HG03558 (cell line): Measurements from ENCODE around the gene CALML3.

Experiments used
- ATAC-seq: cut with Tn5 transposase; IDR thresholded peaks from one replicate; pipeline ENCODE4 v1.9.1; 2021; ENCODE audit warnings: moderate number of reproducible peaks; ENCODE audit not compliant: unreplicated experiment; ENCODE audit errors: extremely low read depth

The CALML3 gene

GRCh38 chr10:5522913-5523560, 1.7 kb upstream of the CALML3 start:
- ATAC-seq = no peak

- ATAC-seq = no peak
Observed at GRCh38 chr10:5523796-5524574, 776 bp upstream of the CALML3 start.

DNA sequence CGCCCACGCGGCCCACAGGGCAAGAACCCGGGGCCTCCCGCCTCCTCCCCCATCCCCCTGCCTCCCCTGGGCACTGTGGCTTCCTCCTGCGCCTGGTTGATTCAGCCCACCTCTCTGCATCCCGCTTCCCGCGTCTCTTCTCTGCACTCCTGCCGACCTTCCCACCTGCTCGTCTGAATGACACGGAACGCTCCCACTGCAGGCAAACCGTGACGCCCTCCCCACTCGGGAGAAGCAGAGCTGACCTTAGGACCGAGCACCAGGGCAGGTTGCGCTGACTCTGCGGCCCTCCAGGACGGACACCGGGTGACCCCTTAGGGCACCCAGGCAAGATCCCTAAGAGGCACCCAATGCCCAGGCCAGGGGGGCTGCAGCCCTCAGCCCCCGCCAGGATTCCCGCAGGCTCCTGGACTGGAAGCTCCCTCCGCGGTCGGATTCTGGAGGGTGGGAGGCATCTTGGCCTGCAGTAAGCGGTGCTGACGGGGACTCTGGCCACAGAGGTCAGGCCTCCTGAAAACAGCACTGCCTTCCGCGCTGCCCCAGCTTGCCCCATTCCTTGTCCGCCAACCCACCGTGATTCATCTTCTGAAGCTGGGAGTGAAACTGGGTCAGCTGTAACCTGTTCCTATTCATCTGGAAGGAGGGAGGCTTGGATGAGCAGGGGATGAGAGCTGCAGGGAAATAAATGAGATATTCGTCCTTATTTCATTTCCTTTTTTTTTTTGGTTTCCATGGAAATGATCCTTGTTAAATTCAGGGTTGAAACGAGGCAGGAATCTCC, 990 bp downstream of the CALML3 start:
- ATAC-seq = no peak

DNA sequence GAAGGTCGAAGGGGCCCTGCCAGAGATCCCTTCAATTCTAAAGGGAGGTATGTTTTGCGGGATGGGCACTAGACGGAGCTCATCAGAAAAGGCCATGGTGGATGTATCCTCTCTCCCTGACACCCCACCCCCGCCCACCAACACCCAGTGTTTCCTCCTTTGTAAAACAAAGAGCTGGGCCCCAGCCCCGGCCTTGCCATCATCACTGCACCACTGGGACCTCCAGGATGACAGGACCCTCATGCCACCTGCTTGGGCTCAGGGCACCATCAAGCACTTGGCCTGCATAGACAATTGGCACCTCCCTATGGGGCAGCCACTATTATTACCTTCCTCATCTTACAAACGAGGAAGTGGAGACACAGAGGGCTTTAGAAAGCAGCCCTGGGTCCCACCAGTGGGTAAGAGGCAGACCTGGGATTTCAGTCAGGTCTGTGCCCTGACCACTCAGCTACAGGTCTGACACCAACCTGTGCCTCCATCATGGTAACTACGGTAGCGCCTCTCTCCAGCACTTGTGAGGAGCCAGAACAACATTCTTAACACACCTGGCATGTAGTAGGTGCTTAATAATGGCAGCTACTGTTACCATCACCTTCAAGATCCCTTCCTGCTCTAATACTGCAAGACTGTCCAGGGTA, 2.0 kb downstream of the CALML3 start:
- no peak for ATAC-seq

DNA sequence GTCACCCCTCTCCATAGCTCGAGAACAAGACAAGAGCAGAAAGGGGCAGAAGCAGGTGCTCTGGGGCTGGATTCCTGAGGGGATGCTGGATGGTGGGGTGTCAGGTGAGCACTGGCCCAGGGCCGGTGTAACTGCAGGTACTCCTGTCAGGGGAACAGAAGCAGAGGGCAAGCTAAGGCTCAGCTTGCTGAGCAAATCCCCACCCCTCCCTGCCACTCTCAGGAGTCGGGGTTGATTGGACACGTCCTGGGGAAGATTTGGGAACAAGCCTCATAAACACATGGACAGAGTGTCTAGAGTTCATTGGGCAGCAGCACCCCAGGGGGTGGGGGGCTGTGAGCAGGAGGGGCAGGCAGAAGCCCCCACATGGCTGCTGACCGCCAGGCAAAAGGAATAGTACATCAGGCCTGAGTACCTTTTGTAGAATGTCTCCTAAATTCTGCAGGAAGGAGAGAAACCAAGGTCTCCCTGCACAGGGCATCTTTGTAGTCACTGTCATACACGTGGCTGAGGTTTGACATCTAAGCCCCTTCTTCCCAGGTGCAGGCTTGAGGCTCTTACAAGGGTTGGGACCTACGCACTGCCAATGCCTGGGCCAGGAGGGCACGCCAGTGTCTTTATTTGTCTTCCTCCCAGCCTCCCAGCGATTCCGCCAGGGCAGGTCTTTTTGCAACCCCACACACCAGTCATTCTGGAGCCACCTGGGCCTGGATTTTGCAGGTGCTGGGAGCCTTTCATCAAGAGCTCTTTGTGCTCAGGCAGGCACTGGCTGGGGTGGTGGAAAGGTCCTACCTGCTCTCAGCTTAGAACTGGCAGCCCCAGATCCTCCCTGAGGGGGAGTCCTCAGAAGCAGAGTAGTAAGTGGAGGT, 2.8 kb downstream of the CALML3 start:
- no peak for ATAC-seq

- ATAC-seq = no peak
Observed at GRCh38 chr10:5528989-5529701, 4.4 kb downstream of the CALML3 start.

GRCh38 chr10:5529702-5530411, 5.1 kb downstream of the CALML3 start:
- no peak for ATAC-seq

GRCh38 chr10:5530412-5530806, 5.6 kb downstream of the CALML3 start:
- no peak for ATAC-seq

DNA sequence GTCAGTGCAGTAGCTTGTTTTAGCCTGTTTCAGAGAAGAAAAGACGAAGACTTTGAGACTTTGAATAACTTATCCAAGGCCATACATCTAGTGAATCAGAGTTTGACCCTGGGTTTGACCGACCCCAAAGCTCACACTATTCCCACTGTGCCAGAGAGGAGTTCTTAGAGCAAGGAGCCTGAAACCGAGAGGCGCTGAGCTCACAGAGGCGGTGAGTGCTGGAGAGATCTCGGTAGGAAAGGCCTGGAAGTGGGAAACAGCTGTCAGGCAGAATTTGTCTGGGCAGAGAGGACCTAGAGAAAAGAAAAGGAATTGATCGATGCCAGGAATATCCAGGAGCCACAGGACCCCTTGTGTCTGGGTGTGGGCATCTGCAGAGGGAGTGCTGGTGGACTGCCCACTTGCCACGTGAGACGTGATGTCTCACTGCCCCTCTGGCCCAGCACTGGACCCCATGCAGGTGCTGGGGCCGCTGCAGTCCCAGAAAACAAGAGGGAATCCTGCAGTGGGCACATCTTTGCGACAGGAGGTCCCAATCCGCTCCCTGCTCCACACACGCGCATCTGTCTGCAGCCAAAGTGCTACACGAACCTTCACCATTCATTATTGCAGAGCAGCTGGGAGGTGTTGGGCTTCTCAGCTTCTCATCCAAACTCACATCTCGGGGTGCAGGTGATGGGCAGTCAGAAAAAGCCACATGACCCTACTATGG, 6.2 kb downstream of the CALML3 start:
- ATAC-seq = no peak

GRCh38 chr10:5531558-5532306, 7.0 kb downstream of the CALML3 start:
- no peak for ATAC-seq

GRCh38 chr10:5532307-5532605, 7.5 kb downstream of the CALML3 start:
- no peak for ATAC-seq

GRCh38 chr10:5532618-5533097, 7.9 kb downstream of the CALML3 start:
- no peak for ATAC-seq

DNA sequence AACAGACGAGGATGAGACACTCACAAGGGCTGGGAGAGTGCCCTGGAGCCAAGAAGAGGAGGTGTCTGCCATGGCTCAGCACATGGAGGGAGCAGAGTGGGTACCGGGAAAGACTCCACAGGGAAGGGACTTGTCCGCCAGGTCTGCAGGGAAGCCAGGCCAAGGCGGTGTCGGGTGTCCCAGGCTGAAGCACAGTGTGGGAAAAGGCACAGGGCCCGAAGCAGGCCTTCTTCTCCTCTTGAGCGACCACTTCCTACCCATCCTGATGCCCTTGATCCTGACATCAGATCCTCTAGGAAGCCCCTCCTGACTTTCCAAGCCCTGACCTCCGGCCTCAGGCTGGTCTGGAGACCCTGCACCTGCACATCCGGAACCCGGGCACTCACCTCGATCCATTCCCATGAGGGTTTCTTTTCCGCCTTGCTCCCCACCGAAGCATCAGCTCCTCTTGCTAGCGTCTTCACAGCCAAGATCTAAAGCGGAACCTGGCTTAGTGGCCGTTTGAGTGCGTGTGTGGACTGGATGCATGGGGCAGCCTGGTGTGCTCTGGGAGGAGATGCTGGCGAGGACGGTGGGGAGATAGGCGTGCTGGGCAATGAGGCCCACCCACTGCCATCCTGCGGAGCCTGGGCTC, 8.5 kb downstream of the CALML3 start:
- no peak for ATAC-seq

- ATAC-seq = no peak
Observed at GRCh38 chr10:5534051-5534821, 9.5 kb downstream of the CALML3 start.

GRCh38 chr10:5534880-5535856, 10.4 kb downstream of the CALML3 start:
- no peak for ATAC-seq
